ENCODE data around the gene DCDC1. TPM values are rescaled to one million over a fixed set of nuclear protein-coding genes. Genes with fewer than 3 reads are reported as not detected.

DCDC1 gene
- polyA plus RNA-seq, 3 donors: 0.03 TPM; not detected in 2

DNA sequence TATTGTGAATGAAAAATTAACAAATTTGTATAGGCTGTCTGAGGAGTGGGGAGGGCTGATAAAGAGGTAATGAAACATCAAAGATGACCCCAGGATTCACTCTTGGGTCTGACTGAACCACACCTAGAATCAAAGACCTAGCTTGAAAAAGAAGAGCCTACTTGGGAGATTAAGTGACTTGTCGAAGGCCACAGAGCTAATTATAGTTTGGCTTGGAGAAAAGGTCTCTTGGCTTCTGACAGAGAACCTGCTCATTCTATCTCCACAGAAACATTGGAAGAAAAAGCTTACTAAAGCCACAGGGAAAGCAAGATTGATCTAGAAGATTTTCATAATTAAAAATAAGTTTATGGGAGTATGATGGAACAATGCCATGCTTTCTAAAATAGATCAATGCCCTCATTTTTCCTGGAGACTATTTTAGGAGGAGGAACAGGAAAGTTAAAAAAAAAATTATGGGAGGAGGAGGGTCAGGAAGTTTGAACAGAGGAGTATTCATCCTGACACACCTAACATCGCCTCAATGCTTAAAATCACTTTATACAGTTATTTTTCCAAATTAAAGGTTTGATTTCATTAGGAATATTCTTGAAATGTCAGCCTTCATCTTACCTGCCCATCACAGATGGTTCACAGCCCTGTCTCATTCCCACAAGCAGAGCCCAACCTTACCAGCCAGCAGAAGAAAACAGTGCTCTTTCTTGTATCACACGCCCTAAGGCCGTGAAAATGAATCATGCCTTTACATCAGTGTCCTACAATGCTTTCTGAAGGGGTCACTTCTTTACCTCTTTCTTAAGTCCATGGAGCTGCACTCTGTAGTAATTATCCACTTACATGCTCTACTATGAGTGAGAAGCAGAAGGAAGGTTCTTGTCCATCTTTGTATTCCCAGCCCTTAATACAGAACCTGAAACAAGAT is 552.3 kb downstream of the DCDC1 start:
- intact Hi-C loops (cut with micrococcal nuclease): no loop called here
- Mint-ChIP-seq H3K4me1 (no peaks in the 10 kb centered on the region), H3K4me3 (no peak overlapping the region), H3K36me3 (no peaks in the 10 kb centered on the region), H3K9me3 (peaks cover 0 to 6% (median 2%) of the 10 kb centered on the region in 7 donors), H3K27ac (no peak overlapping the region), H3K27me3 (ENCODE audit: low read depth in 3 of 3) (peaks cover 0 to 2% (median 0%) of the 10 kb centered on the region in 3 donors)
- Histone ChIP-seq H3K27me3 (ENCODE audit: control insufficient read depth in 2 of 2, insufficient read depth in 2 of 2, low read length in 2 of 2) (no peaks in the 10 kb centered on the region), H3K9ac (ENCODE audit: insufficient read depth, low read length, poor library complexity, severe bottlenecking) (no peak overlapping the region), H3K4me3 (replicated peaks in 1 of 3; ENCODE audit: low read depth in 2 of 3, low read length in 3 of 3) (no peak overlapping the region), H3K36me3 (replicated peaks in 1 of 2; ENCODE audit: control insufficient read depth in 1 of 2, insufficient read depth in 2 of 2, low read length in 2 of 2) (no peaks in the 10 kb centered on the region), H4K20me1 (ENCODE audit: insufficient read depth, low read length) (no peaks in the 10 kb centered on the region), H3K4me1 (ENCODE audit: control insufficient read depth in 1 of 2, insufficient read depth in 2 of 2, low read length in 2 of 2) (no peaks in the 10 kb centered on the region), H3K27ac (ENCODE audit: low read depth in 1 of 2, low read length in 2 of 2) (no peak overlapping the region), H2AFZ (ENCODE audit: insufficient read depth, low read depth, low read length, poor library complexity, severe bottlenecking) (no peak overlapping the region), H3K4me2 (replicated peaks; ENCODE audit: extremely low read depth, low read length, poor library complexity, severe bottlenecking) (no peak overlapping the region), H3K79me2 (ENCODE audit: insufficient read depth, low read length) (no peaks in the 10 kb centered on the region), H3K9me3 (replicated peaks in 1 of 2; ENCODE audit: control insufficient read depth in 1 of 2, insufficient read depth in 1 of 2, low read length in 2 of 2) (no peaks in the 10 kb centered on the region)
- no peak for DNase-seq
- WGBS (ENCODE audit: insufficient coverage): no CpG with 5 or more reads among the region's 4 CpGs
- TF ChIP-seq, protein P1, sequence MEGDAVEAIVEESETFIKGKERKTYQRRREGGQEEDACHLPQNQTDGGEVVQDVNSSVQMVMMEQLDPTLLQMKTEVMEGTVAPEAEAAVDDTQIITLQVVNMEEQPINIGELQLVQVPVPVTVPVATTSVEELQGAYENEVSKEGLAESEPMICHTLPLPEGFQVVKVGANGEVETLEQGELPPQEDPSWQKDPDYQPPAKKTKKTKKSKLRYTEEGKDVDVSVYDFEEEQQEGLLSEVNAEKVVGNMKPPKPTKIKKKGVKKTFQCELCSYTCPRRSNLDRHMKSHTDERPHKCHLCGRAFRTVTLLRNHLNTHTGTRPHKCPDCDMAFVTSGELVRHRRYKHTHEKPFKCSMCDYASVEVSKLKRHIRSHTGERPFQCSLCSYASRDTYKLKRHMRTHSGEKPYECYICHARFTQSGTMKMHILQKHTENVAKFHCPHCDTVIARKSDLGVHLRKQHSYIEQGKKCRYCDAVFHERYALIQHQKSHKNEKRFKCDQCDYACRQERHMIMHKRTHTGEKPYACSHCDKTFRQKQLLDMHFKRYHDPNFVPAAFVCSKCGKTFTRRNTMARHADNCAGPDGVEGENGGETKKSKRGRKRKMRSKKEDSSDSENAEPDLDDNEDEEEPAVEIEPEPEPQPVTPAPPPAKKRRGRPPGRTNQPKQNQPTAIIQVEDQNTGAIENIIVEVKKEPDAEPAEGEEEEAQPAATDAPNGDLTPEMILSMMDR (IDR thresholded peaks at IDR 0.05): no peak

DNA sequence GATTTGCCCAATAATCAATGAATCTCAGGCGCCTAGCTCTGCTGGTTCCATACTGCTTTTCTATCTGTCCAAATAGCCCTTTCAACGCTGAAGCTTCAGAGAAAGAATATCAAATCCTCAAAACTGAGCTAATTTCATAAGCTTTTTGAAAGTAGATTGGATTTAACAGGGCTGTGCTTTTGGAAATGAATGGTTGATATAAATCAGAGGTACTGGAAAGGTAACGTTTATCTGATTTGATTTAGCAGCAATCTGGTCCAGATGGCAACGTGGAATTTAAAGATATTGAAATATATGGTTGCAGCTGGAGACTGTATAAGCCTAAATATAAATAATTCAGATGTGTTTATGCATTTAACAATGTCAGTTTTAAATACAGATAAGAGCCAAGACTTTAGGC is 553.9 kb downstream of the DCDC1 start:
- Histone ChIP-seq H2AFZ (ENCODE audit: insufficient read depth, low read depth, low read length, poor library complexity, severe bottlenecking) (no peak overlapping the region), H3K4me2 (replicated peaks; ENCODE audit: extremely low read depth, low read length, poor library complexity, severe bottlenecking) (no peak overlapping the region), H3K36me3 (replicated peaks in 1 of 2; ENCODE audit: control insufficient read depth in 1 of 2, insufficient read depth in 2 of 2, low read length in 2 of 2) (no peaks in the 10 kb centered on the region), H3K9ac (ENCODE audit: insufficient read depth, low read length, poor library complexity, severe bottlenecking) (no peak overlapping the region), H3K27me3 (ENCODE audit: control insufficient read depth in 2 of 2, insufficient read depth in 2 of 2, low read length in 2 of 2) (no peaks in the 10 kb centered on the region), H3K27ac (ENCODE audit: low read depth in 1 of 2, low read length in 2 of 2) (no peak overlapping the region), H3K79me2 (ENCODE audit: insufficient read depth, low read length) (no peaks in the 10 kb centered on the region), H4K20me1 (ENCODE audit: insufficient read depth, low read length) (no peaks in the 10 kb centered on the region), H3K4me1 (ENCODE audit: control insufficient read depth in 1 of 2, insufficient read depth in 2 of 2, low read length in 2 of 2) (no peaks in the 10 kb centered on the region), H3K4me3 (replicated peaks in 1 of 3; ENCODE audit: low read depth in 2 of 3, low read length in 3 of 3) (no peak overlapping the region), H3K9me3 (replicated peaks in 1 of 2; ENCODE audit: control insufficient read depth in 1 of 2, insufficient read depth in 1 of 2, low read length in 2 of 2) (no peaks in the 10 kb centered on the region)
- WGBS (ENCODE audit: insufficient coverage): 100% methylated on average over 1 of the region's 4 CpGs
- DNase-seq: no peak
- intact Hi-C loops (cut with micrococcal nuclease): no loop called here
- TF ChIP-seq, protein P1 (IDR thresholded peaks at IDR 0.05): no peak
- peaks cover 0 to 6% (median 2%) of the 10 kb centered on the region in 7 donors for H3K9me3 Mint-ChIP-seq
- no peak overlapping the region for H3K4me3 Mint-ChIP-seq
- no peaks in the 10 kb centered on the region for H3K4me1 Mint-ChIP-seq
- H3K27ac Mint-ChIP-seq: no peak overlapping the region
- peaks cover 0 to 2% (median 0%) of the 10 kb centered on the region in 3 donors for H3K27me3 Mint-ChIP-seq (ENCODE audit: low read depth in 3 of 3)
- no peaks in the 10 kb centered on the region for H3K36me3 Mint-ChIP-seq

Measured in CD14-positive monocyte (primary cell).